ENCODE data around the gene OR4D11.

- no peak for TF ChIP-seq CTCF (optimal IDR thresholded peaks at IDR 0.05 in 1 of 3, IDR thresholded peaks at IDR 0.05 in 1 of 3, conservative IDR thresholded peaks at IDR 0.05 in 1 of 3; ENCODE audit: extremely low read depth in 1 of 3, insufficient read depth in 2 of 3, low read length in 3 of 3)
- no peak for TF ChIP-seq EZH2 (IDR thresholded peaks at IDR 0.05; ENCODE audit: low read length)
Measured at GRCh38 chr11:59456661-59457060, 46.7 kb upstream of the OR4D11 start, which contains the start of gene OR4D6.

All from keratinocyte (primary cell).